HFFc6 (cell line): ENCODE data around the gene ANGPTL2. TPM values are rescaled to one million over a fixed set of nuclear protein-coding genes. Genes with fewer than 3 reads are reported as not detected.

Experiments used
- DNase-seq: peaks from one replicate; pipeline ENCODE4 v3.0.0-alpha.2; 2018
- H3K27ac Mint-ChIP-seq: 2 replicates; pipeline ENCODE4 v1.8.0; 2020; ENCODE audit warnings: mild to moderate bottlenecking, mixed read lengths
- H3K27me3 Mint-ChIP-seq: 2 replicates; pipeline ENCODE4 v1.8.0; 2021; ENCODE audit warnings: mild to moderate bottlenecking, moderate library complexity, mixed read lengths; ENCODE audit not compliant: insufficient read depth
- H3K36me3 Mint-ChIP-seq: 2 replicates; pipeline ENCODE4 v1.8.0; 2021; ENCODE audit warnings: low read depth, mixed read lengths
- H3K4me1 Mint-ChIP-seq: 2 replicates; pipeline ENCODE4 v1.8.0; 2020; ENCODE audit warnings: low read depth, mixed read lengths
- H3K4me3 Mint-ChIP-seq: 2 replicates; pipeline ENCODE4 v1.8.0; 2020; ENCODE audit warnings: mild to moderate bottlenecking, moderate library complexity, mixed read lengths
- H3K9me3 Mint-ChIP-seq: 2 replicates; pipeline ENCODE4 v1.8.0; 2020; ENCODE audit warnings: mild to moderate bottlenecking, mixed read lengths
- CTCF ChIP-seq: fragments of 200-600 bp; sonication (generic); IDR thresholded peaks from 2 replicates; pipeline ENCODE4 v1.5.0; 2021; ENCODE audit warnings: antibody characterized with exemption, mild to moderate bottlenecking
- total RNA-seq, 6 experiments: library from RNA; stranded (reverse); fragmentation: NEBNext Ultra II Directional; extraction: Animal tissue kit (Norgen Biotek cat#: 25700); gene quantifications; 2 replicates in 1 of 6; 3 replicates in 5 of 6; pipeline ENCODE4 v1.2.3, GENCODE V29; 2021

Gene ANGPTL2
- total RNA-seq, 6 experiments from 2014 or later, result 15.0 to 20.9 (median 19.4) TPM

GRCh38 chr9:127136880-127137639, 14.6 kb upstream of the ANGPTL2 start:
- no peaks in the 10 kb centered on the region for H3K9me3 Mint-ChIP-seq
- H3K36me3 Mint-ChIP-seq, result no peaks in the 10 kb centered on the region
- peaks cover 5% of the 10 kb centered on the region for H3K27me3 Mint-ChIP-seq
- H3K27ac Mint-ChIP-seq, result no peak overlapping the region
- H3K4me3 Mint-ChIP-seq, result no peak overlapping the region
- peaks cover 35% of the 10 kb centered on the region for H3K4me1 Mint-ChIP-seq
- no peak for TF ChIP-seq CTCF
- no peak for DNase-seq

GRCh38 chr9:127136081-127136879, 13.8 kb upstream of the ANGPTL2 start:
- no peaks in the 10 kb centered on the region for H3K36me3 Mint-ChIP-seq
- DNase-seq, result no peak
- H3K4me1 Mint-ChIP-seq, result peaks cover 43% of the 10 kb centered on the region
- peaks cover 3% of the 10 kb centered on the region; the same call in 1 of the 2 replicates for H3K27me3 Mint-ChIP-seq
- no peak overlapping the region for H3K27ac Mint-ChIP-seq
- no peak overlapping the region for H3K4me3 Mint-ChIP-seq
- TF ChIP-seq CTCF, result no peak
- no peaks in the 10 kb centered on the region for H3K9me3 Mint-ChIP-seq

GRCh38 chr9:127135056-127135745, 12.8 kb upstream of the ANGPTL2 start:
- 0 out of 2 replicates have a peak, but pooled peaks cover 2% of the 10 kb centered on the region for H3K27me3 Mint-ChIP-seq
- no peaks in the 10 kb centered on the region for H3K9me3 Mint-ChIP-seq
- no peaks in the 10 kb centered on the region for H3K36me3 Mint-ChIP-seq
- no peak for DNase-seq
- no peak for TF ChIP-seq CTCF
- H3K4me1 Mint-ChIP-seq, result peaks cover 54% of the 10 kb centered on the region
- H3K27ac Mint-ChIP-seq, result peak overlapping the region; percentile 98
- H3K4me3 Mint-ChIP-seq, result no peak overlapping the region

GRCh38 chr9:127133739-127134167, 11.3 kb upstream of the ANGPTL2 start:
- no peaks in the 10 kb centered on the region for H3K9me3 Mint-ChIP-seq
- H3K4me1 Mint-ChIP-seq, result peaks cover 66% of the 10 kb centered on the region
- H3K27ac Mint-ChIP-seq, result peak overlapping the region; percentile 98
- H3K4me3 Mint-ChIP-seq, result peak overlapping the region; percentile 81
- DNase-seq, result peak; percentile 83
- TF ChIP-seq CTCF, result no peak
- H3K36me3 Mint-ChIP-seq, result no peaks in the 10 kb centered on the region
- 0 out of 2 replicates have a peak, but pooled peaks cover 2% of the 10 kb centered on the region for H3K27me3 Mint-ChIP-seq

GRCh38 chr9:127132921-127133647, 10.6 kb upstream of the ANGPTL2 start:
- peak; percentile 15 for DNase-seq
- no peak for TF ChIP-seq CTCF
- peak overlapping the region; percentile 98 for H3K27ac Mint-ChIP-seq
- H3K27me3 Mint-ChIP-seq, result 0 out of 2 replicates have a peak, but pooled peaks cover 2% of the 10 kb centered on the region
- no peaks in the 10 kb centered on the region for H3K9me3 Mint-ChIP-seq
- H3K36me3 Mint-ChIP-seq, result no peaks in the 10 kb centered on the region
- peak overlapping the region; percentile 81 for H3K4me3 Mint-ChIP-seq
- H3K4me1 Mint-ChIP-seq, result peaks cover 73% of the 10 kb centered on the region
